Nephron progenitor cell (in vitro differentiated cells): ENCODE measurements around the gene MTMR10.
A peak's percentile ranks its signal among the peaks of the same experiment; 100 is the strongest.

Experiments used
- DNase-seq: peaks from one replicate; pipeline ENCODE4 v3.0.0; 2021
- H3K27ac Mint-ChIP-seq: 2 replicates; pipeline ENCODE4 v1.8.0; 2021; ENCODE audit warnings: mild to moderate bottlenecking, moderate library complexity, mixed read lengths
- H3K27me3 Mint-ChIP-seq: 2 replicates; pipeline ENCODE4 v1.8.0; 2021; ENCODE audit warnings: mild to moderate bottlenecking, low read depth, mixed read lengths; ENCODE audit not compliant: poor library complexity
- H3K36me3 Mint-ChIP-seq: 2 replicates; pipeline ENCODE4 v1.8.0; 2021; ENCODE audit warnings: low read depth, mixed read lengths
- H3K4me1 Mint-ChIP-seq: 2 replicates; pipeline ENCODE4 v1.8.0; 2021; ENCODE audit warnings: mixed read lengths
- H3K4me3 Mint-ChIP-seq: 2 replicates; pipeline ENCODE4 v1.8.0; 2021; ENCODE audit warnings: mild to moderate bottlenecking, moderate library complexity, mixed read lengths
- H3K9me3 Mint-ChIP-seq: 2 replicates; pipeline ENCODE4 v1.8.0; 2021; ENCODE audit warnings: mild to moderate bottlenecking, moderate library complexity, mixed read lengths
- TF ChIP-seq, protein P1 (sequence below): fragments of 200-600 bp; sonication (generic); IDR thresholded peaks from 2 replicates; pipeline ENCODE4 v1.5.0; 2021; ENCODE audit warnings: antibody characterized with exemption

The MTMR10 gene

DNA sequence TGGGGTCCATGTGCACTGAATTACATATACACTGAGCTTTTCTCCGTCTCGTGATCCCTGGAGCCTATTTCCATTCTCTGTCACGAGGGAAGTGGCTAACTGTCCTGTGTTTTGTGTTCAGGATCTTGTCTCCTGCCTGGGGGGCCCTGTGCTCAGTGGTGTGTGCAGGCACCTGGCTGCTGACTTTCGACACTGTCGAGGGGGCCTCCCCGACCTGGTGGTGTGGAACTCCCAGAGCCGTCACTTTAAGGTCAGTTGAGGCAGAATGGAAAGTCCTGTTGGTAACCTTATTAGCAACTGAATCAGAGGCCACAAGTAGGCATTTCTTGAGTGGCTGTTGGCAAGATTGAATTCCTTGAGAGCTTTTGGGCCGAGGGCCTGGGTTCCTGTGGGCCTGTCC is 61.0 kb downstream of the MTMR10 start:
- DNase-seq, result no peak
- no peaks in the 10 kb centered on the region for H3K9me3 Mint-ChIP-seq

DNA sequence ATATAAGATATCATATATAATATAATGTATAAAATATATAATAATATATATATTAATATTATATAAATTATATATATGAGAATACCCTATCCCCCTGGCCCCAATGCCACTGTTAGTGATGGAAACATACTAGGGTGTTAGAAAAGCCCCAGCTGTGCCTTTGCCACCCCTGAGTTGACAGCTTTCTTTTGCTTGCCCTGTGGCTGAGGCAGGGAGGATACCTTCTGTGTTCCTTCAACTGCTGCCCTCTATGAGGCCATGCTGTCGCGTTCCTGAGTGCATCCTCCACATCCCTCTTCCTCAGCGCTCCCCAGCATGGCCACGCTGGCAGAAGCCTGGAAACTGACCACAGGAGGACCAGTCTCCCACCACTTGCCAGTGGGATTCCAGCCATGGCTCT is 61.4 kb downstream of the MTMR10 start:
- peaks cover 72% of the 10 kb centered on the region for H3K36me3 Mint-ChIP-seq
- H3K27me3 Mint-ChIP-seq, result peaks cover 4% of the 10 kb centered on the region
- TF ChIP-seq, protein P1, sequence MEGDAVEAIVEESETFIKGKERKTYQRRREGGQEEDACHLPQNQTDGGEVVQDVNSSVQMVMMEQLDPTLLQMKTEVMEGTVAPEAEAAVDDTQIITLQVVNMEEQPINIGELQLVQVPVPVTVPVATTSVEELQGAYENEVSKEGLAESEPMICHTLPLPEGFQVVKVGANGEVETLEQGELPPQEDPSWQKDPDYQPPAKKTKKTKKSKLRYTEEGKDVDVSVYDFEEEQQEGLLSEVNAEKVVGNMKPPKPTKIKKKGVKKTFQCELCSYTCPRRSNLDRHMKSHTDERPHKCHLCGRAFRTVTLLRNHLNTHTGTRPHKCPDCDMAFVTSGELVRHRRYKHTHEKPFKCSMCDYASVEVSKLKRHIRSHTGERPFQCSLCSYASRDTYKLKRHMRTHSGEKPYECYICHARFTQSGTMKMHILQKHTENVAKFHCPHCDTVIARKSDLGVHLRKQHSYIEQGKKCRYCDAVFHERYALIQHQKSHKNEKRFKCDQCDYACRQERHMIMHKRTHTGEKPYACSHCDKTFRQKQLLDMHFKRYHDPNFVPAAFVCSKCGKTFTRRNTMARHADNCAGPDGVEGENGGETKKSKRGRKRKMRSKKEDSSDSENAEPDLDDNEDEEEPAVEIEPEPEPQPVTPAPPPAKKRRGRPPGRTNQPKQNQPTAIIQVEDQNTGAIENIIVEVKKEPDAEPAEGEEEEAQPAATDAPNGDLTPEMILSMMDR, result no peak
- H3K4me3 Mint-ChIP-seq, result no peak overlapping the region
- DNase-seq, result no peak
- H3K4me1 Mint-ChIP-seq, result peaks cover 27% of the 10 kb centered on the region
- H3K27ac Mint-ChIP-seq, result peak overlapping the region; percentile 52
- H3K9me3 Mint-ChIP-seq, result no peaks in the 10 kb centered on the region

More for the DNA sequence above, 61.0 kb downstream of the MTMR10 start:
- Mint-ChIP-seq H3K4me3 (no peak overlapping the region), H3K27me3 (peaks cover 4% of the 10 kb centered on the region), H3K36me3 (peaks cover 77% of the 10 kb centered on the region), H3K27ac (no peak overlapping the region), H3K4me1 (peaks cover 23% of the 10 kb centered on the region)
- TF ChIP-seq, protein P1, result no peak

DNA sequence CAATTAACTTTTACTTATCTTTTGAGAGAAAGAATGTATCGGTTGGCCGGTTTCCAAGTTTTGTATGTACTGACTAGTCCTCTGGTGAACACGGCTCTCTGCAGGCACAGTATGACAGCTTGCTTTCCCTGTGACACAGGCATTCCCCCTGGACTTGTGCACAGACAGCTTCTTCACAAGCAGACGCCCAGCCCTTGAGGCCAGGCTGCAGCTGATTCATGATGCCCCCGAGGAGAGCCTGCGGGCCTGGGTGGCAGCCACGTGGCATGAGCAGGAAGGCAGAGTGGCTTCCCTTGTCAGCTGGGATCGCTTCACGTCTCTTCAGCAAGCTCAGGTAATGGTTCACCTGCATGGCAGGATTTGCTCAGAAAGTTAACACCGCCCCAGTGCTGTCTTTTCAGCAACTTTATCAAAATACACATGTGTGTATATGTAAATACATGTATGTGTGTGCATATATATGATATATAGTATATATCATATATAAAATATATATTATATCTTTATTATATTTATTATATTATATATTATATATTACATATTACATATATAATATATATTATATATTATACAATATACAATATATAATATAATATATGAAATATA is 62.3 kb downstream of the MTMR10 start:
- no peaks in the 10 kb centered on the region for H3K9me3 Mint-ChIP-seq
- no peak for DNase-seq
- H3K4me3 Mint-ChIP-seq, result no peak overlapping the region
- H3K27ac Mint-ChIP-seq, result peak overlapping the region; percentile 93
- H3K4me1 Mint-ChIP-seq, result peaks cover 35% of the 10 kb centered on the region
- peaks cover 4% of the 10 kb centered on the region for H3K27me3 Mint-ChIP-seq
- TF ChIP-seq, protein P1, result no peak
- peaks cover 64% of the 10 kb centered on the region for H3K36me3 Mint-ChIP-seq

DNA sequence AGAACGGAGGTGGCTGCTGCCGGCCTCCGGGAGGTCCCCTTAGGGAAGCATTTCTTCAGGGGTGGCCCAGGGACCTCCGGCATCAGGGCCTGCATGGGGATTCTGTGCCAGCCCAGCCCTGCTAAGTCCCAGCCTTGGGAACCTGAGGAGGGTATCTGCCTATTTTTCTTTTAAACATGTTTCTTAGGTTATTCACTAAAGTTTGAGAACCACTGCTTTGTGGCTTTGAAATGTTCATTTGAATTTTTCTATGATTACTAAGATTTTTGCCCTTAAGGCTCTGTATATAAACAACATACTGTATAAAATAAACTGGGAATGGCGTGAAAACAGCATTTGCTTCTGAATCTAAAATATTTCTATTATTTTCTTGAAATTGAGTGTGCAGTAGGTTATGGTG is 63.4 kb downstream of the MTMR10 start:
- H3K4me3 Mint-ChIP-seq, result no peak overlapping the region
- peaks cover 46% of the 10 kb centered on the region for H3K4me1 Mint-ChIP-seq
- peaks cover 4% of the 10 kb centered on the region for H3K27me3 Mint-ChIP-seq
- H3K9me3 Mint-ChIP-seq, result no peaks in the 10 kb centered on the region
- no peak for DNase-seq
- H3K27ac Mint-ChIP-seq, result peak overlapping the region; percentile 23
- TF ChIP-seq, protein P1, result no peak
- peaks cover 61% of the 10 kb centered on the region for H3K36me3 Mint-ChIP-seq

DNA sequence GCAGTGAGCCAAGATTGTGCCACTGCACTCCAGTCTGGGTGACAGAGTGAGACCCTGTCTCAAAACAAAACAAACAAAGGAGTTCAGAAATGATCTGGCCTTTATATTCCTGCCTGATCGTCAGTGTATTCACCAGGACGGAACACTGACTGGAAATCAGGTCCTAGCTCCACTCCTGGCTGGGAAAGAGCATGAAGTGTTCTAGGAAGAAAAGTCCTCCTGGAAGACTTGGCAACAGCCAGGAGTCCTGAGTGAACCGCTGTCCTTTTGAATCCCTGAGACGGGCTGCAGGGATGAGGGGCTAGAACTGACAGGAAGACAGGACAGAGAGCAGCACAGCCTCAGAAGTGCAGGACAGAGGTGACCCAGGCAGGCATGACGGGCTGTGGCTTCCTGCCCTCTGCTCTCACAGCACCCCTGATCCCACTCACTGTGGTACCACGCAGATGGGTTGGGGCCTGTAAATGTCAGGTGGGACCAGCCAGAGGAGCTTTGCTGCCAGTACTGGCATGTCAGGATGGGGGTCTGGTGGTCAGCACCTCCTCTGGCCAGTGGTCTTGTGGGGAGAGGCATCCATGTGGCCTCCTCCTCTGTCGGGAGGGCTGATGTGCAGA is 64.2 kb downstream of the MTMR10 start:
- no peak for DNase-seq
- Mint-ChIP-seq H3K9me3 (no peaks in the 10 kb centered on the region), H3K27ac (peak overlapping the region; percentile 95), H3K36me3 (peaks cover 53% of the 10 kb centered on the region), H3K4me1 (peaks cover 54% of the 10 kb centered on the region), H3K27me3 (peaks cover 4% of the 10 kb centered on the region), H3K4me3 (no peak overlapping the region)
- TF ChIP-seq, protein P1, result no peak

DNA sequence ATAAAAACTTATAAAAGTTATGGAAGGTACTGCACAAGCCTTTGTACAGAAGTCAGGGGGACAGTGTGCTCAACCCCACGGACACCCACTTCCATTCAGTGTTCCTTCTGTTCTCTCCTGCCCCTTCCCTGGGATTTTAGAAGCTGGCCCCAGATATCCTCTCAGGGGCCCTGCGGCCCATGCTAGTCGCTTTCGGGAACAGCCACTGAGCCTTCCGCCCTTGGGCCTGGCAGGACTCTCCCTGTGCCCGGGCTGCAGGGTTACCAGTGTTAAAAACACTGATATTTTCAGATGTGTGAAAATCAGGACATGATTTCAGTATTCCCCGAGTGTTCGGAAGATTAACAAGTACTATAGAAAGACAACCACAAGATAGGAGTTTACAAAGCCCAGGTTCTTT is 65.3 kb downstream of the MTMR10 start:
- TF ChIP-seq, protein P1, result no peak
- Mint-ChIP-seq H3K27me3 (peaks cover 4% of the 10 kb centered on the region), H3K4me1 (peaks cover 65% of the 10 kb centered on the region), H3K27ac (no peak overlapping the region), H3K9me3 (no peaks in the 10 kb centered on the region), H3K4me3 (no peak overlapping the region), H3K36me3 (peaks cover 43% of the 10 kb centered on the region)
- DNase-seq, result no peak
